ENCODE measurements around the gene FBXO42.

The FBXO42 gene

GRCh38 chr1:16245476-16246196, 106.6 kb downstream of the FBXO42 start:
- DNase-seq (ENCODE audit: insufficient read length), result no peak
- no peak for FAIRE-seq

DNA sequence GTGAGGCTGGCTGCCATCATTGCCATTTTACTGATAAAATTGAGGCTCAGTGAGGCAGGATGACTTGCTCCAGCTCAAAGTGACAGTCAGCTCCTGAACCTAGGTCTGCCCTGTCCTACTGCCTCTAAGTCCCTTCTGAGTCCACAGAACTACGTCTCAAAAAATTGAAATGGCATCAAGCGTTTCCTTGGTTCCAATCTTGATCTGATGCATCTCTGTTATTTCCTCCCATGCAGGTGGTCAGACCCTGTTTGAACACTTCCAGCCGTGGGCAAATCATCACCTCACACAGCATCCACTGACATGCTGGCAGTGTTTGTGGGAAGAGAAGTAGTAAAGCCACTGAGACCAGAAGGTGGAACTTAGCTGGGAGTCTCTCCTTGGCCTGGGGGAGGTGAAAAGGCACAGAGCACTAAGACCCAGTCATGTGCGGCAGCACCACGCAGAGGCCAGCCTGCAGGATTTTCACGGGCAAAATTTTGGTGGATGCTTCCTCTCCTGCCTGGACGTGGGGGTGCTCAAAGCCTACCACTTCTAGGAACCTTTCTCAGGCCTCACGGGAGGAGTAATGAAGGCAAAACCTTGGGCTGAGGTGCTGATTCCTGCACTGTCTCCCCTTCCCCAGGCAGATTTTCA, 107.5 kb downstream of the FBXO42 start:
- TF ChIP-seq POLR2AphosphoS5 (IDR thresholded peaks at IDR 0.05; ENCODE audit: low read depth, low read length) (no peak), POLR2A (IDR thresholded peaks at IDR 0.05; ENCODE audit: low read depth, low read length) (no peak), TAF1 (IDR thresholded peaks at IDR 0.05; ENCODE audit: borderline replicate concordance, low read depth, low read length) (no peak)
- DNase-seq (ENCODE audit: insufficient read length) (no peak), FAIRE-seq (no peak)

More at GRCh38 chr1:16245476-16246196, 106.6 kb downstream of the FBXO42 start:
- TF ChIP-seq TAF1 (IDR thresholded peaks at IDR 0.05; ENCODE audit: borderline replicate concordance, low read depth, low read length), result no peak
- no peak for TF ChIP-seq POLR2A (IDR thresholded peaks at IDR 0.05; ENCODE audit: low read depth, low read length)
- no peak for TF ChIP-seq POLR2AphosphoS5 (IDR thresholded peaks at IDR 0.05; ENCODE audit: low read depth, low read length)

DNA sequence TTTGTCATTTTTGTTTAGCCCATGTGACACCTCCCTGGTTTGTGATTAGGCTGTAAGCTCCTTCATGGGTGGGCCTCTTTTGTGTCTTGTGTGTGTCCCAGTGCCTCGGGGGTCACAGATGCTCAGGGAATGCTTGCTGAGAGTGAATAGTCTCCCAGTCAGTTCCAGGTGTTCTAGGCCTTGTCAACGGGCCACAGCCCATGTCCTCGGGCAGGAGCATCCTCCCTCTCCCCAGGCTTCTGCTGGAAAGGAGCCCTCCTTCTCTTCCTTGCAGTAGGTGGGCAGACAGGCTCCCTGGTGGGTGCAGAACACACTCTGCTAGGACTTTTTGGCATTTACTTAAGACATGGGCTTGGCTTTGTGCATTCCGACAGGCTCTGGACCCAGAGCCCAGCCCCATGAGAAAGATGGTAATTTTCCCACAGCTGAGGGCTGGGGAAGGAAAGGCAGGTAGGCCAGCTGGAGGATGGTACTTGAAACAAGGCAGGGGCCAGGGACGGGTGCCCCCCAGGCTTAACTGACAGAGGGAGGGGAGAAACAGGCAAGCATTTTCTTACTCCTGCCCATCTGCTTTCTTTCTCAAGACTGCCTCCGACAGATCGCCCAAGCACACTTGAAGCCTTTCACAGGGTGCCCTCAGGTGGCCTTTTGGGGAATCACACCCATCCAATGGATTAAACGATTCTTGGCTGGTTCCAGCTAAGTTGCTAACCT, 108.2 kb downstream of the FBXO42 start:
- TF ChIP-seq TAF1 (IDR thresholded peaks at IDR 0.05; ENCODE audit: borderline replicate concordance, low read depth, low read length), result no peak
- peak; percentile 55 for DNase-seq (ENCODE audit: insufficient read length)
- FAIRE-seq, result peak; percentile 94

GRCh38 chr1:16243215-16243610, 109.1 kb downstream of the FBXO42 start:
- FAIRE-seq (no peak), DNase-seq (ENCODE audit: insufficient read length) (no peak)
- TF ChIP-seq POLR2AphosphoS5 (IDR thresholded peaks at IDR 0.05; ENCODE audit: low read depth, low read length) (no peak), POLR2A (IDR thresholded peaks at IDR 0.05; ENCODE audit: low read depth, low read length) (0 out of 2 replicates have a peak, but pooled peaks have one; percentile 9)

- no peak for FAIRE-seq
- DNase-seq (ENCODE audit: insufficient read length), result no peak
- TF ChIP-seq POLR2A (IDR thresholded peaks at IDR 0.05; ENCODE audit: low read depth, low read length), result peak; percentile 39; the same call in 1 of the 2 replicates
- 0 out of 2 replicates have a peak, but pooled peaks have one; percentile 25 for TF ChIP-seq POLR2AphosphoS5 (IDR thresholded peaks at IDR 0.05; ENCODE audit: low read depth, low read length)
- no peak for TF ChIP-seq TAF1 (IDR thresholded peaks at IDR 0.05; ENCODE audit: borderline replicate concordance, low read depth, low read length)
Observed at GRCh38 chr1:16242556-16243214, 109.6 kb downstream of the FBXO42 start.

DNA sequence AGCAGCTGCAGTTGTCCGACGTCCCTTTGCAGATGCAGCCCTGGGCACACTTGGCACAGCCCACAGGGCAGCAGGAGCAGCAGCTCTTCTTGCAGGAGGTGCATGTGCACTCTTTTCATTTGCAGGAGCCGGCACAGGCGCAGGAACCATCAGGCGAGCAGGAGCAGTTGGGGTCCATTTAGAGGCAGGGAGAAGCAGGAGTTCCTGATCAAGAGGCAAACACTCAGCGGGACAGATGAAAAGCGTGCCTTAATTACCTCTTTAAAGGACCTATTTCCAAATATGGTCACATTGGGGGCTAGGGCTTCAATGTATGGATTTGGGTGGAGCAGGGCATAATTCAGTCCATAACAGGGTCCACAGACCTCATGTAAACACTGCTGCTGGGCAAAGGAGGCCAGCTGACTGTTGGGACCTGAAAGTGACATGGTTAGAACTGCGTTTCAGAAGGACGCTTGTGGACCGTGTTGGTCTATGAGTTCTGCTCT, 111.0 kb downstream of the FBXO42 start:
- no peak for TF ChIP-seq TAF1 (IDR thresholded peaks at IDR 0.05; ENCODE audit: borderline replicate concordance, low read depth, low read length)
- no peak for TF ChIP-seq POLR2AphosphoS5 (IDR thresholded peaks at IDR 0.05; ENCODE audit: low read depth, low read length)
- no peak for TF ChIP-seq POLR2A (IDR thresholded peaks at IDR 0.05; ENCODE audit: low read depth, low read length)
- FAIRE-seq (no peak), DNase-seq (ENCODE audit: insufficient read length) (no peak)

DNA sequence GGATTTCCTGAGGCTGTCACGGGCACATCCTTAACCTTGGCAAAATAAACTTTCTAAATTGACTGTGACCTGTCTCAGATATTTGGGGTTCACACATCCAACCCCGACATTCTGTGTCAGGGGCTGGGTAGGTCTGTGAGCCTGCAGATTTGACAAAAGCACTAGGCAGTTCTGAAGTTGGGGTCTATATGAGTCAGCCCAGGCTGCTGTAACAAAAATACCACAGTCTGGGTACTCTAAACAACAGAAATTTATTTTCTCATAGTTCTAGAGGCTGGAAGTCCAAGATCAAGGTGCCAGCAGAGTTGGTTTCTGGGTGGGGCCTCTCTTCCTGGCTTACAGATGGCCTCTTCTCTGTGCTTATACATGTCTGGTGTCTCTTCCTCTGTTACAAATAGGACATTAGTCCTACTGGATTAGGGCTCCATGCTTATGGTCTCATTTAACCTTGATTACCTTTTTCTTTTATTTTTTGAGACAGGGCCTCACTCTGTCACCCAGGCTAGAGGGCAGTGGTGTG, 112.2 kb downstream of the FBXO42 start:
- FAIRE-seq (no peak), DNase-seq (ENCODE audit: insufficient read length) (no peak)
- TF ChIP-seq TAF1 (IDR thresholded peaks at IDR 0.05; ENCODE audit: borderline replicate concordance, low read depth, low read length) (no peak), POLR2AphosphoS5 (IDR thresholded peaks at IDR 0.05; ENCODE audit: low read depth, low read length) (no peak), POLR2A (IDR thresholded peaks at IDR 0.05; ENCODE audit: low read depth, low read length) (no peak)

GRCh38 chr1:16237343-16237830, 114.9 kb downstream of the FBXO42 start:
- TF ChIP-seq POLR2AphosphoS5 (IDR thresholded peaks at IDR 0.05; ENCODE audit: low read depth, low read length) (0 out of 2 replicates have a peak, but pooled peaks have one; percentile 54), POLR2A (IDR thresholded peaks at IDR 0.05; ENCODE audit: low read depth, low read length) (peak; percentile 11; the same call in 1 of the 2 replicates), TAF1 (IDR thresholded peaks at IDR 0.05; ENCODE audit: borderline replicate concordance, low read depth, low read length) (no peak)
- DNase-seq (ENCODE audit: insufficient read length), result no peak
- FAIRE-seq, result no peak

DNA sequence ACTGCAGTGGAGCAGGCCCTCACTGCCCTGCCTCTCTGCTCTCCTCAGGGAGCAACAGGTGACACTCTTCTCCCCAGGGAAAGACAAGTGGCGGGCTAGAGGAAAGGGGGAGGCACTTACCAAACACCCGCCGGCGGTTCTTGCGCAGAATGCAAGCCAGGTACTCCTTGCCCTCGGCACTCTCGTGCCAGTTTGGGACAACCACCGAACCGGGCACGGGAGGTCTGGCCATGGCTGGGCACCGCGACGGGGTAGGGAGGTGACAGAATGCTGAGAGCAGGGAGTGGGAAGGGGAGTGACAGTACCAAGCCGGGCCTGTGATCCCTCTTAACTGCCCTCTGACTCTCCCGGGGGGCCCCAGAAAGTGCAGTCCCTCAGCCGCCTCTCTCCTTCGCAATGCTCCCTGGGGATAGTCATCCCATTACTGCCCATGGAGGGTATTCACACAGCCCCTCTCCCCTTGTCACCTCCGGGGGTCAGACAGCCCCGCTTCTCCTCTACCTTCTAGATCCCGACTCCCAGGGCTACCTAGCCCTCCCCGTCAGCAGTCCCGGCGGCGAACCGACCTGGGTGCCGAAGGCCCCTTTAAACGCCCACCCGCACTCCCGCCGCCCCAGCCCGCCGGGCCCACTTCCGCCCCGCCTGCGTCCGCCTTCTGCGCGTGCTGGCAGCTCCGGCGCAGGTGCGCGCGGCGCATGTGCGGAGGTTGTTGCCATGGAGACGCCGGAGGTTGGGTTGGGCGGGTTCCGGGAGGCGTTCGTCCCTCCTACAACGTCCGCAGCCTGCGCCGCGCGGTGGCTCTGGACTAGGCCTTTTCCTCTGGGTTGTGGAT, 115.6 kb downstream of the FBXO42 start, which contains the start of gene CPLANE2:
TSS of gene CPLANE2 (minus strand) at position 673 of the 832 bp plus-strand sequence. CDS start at position 232, 441 bp downstream.
- TF ChIP-seq TAF1 (IDR thresholded peaks at IDR 0.05; ENCODE audit: borderline replicate concordance, low read depth, low read length) (0 out of 2 replicates have a peak, but pooled peaks have one; percentile 28), POLR2AphosphoS5 (IDR thresholded peaks at IDR 0.05; ENCODE audit: low read depth, low read length) (no peak; the same call in 1 of the 2 replicates), POLR2A (IDR thresholded peaks at IDR 0.05; ENCODE audit: low read depth, low read length) (peak; percentile 64; the same call in 1 of the 2 replicates)
- DNase-seq (ENCODE audit: insufficient read length) (peak; percentile 95), FAIRE-seq (peak; percentile 99)

Measured in GM12892 (cell line).